ENCODE results near the gene NT5C. TPM values are rescaled to one million over a fixed set of nuclear protein-coding genes. Genes with fewer than 3 reads are reported as not detected.
A peak's percentile ranks its signal among the peaks of the same experiment; 100 is the strongest.

NT5C gene
- total RNA-seq, 4 donors from 2014 or later, result 162 to 247 (median 208) TPM

DNA sequence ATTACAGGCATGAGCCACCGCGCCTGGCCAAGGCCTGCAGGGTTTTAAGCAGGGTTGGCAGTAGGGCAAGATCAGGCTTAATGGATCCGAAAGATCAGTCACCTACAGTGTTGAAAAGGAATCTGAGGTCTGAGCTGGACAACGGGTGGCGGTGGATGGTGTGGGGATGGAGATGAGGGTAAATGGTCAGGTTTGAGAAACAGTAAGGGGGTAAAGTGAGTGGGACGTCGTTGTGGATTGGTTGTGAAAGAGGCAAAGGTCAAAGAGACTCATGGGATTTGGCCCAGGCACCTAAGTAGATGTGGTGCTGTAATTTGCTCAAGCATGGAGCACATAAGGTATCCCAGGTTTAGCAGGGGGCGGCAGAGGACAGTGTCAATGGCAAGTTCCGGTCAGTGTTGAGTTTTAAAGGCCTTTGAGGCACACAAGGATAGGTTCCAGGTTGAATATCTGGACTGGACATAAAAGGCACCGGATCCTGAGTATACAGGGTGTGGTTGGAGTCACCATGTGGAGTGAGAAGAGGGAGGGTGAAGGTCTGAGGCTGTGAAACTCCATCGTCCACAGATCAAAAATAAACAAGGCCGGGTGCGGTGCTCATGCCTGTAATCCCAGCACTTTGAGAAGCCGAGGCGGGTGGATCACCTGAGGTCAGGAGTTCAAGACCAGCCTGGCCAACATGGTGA is 44.9 kb downstream of the NT5C start:
- in situ Hi-C loops (cut with MboI; ENCODE audit: low pct_ligation_motif_present in 1 of 4, low pct_unique_long_range_greater_than_20kb in 1 of 4, low sequenced_read_pairs in 3 of 4), result no loop called here
- Histone ChIP-seq H3K9me3 (no peaks in the 10 kb centered on the region), H3K36me3 (no peaks in the 10 kb centered on the region), H3K4me3 (peak overlapping the region in 1 of 4 donors; percentile 64), H3K27ac (peak overlapping the region; percentile 96 to 98 (median 96)), H3K4me1 (peaks cover 30 to 64% (median 40%) of the 10 kb centered on the region in 4 donors), H3K27me3 (no peaks in the 10 kb centered on the region)
- intact Hi-C loops (cut with DNase I; ENCODE audit: low total_unique reads), result no loop called here
- WGBS, 2 donors (ENCODE audit: low coverage in 1 of 2), result 65 to 70% methylated on average over 13 to 15 of the region's 15 CpGs
- DNase-seq, result peak; percentile 66
- TF ChIP-seq POLR2A (IDR thresholded peaks at IDR 0.05) (no peak), CTCF (IDR thresholded peaks at IDR 0.05) (no peak), POLR2AphosphoS5 (IDR thresholded peaks at IDR 0.05) (peak in 1 of 3 donors; percentile 5)

DNA sequence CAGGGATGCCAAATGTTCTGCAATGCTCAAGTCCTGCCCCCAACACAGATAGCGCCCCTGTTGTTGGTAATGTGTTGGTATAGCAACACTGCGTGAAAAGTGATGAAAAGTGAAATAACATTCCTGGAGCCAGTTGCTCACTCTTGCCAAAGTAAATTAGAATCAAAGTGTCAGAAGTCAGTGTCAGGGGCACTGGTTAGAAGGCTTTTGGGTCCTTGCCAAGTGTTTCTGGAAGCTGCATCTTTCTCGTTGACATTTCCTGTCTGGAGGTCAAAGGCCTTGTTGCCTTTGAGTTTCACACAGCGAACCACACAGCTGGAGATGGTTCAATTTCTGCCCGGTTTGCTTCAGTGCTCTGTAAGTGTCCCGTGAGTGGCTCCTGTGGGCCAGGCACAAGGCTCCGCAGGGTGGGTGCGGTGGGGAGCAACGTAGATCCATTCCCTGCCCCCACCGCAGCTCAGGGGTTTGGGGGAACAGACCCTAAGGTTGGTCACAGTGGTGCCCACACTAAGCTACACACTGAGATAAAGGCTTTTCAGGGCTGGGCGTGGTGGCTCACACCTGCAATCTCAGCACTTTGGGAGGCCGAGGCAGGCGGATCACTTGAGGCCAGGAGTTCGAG is 47.4 kb downstream of the NT5C start:
- DNase-seq, result no peak
- WGBS, 2 donors (ENCODE audit: low coverage in 1 of 2), result 66 to 72% methylated on average over 5 to 14 of the region's 14 CpGs
- in situ Hi-C loops (cut with MboI; ENCODE audit: low pct_ligation_motif_present in 1 of 4, low pct_unique_long_range_greater_than_20kb in 1 of 4, low sequenced_read_pairs in 3 of 4) (no loop called here), intact Hi-C loops (cut with DNase I; ENCODE audit: low total_unique reads) (no loop called here)
- H3K36me3 ChIP-seq, result no peaks in the 10 kb centered on the region
- H3K4me1 ChIP-seq, result peaks cover 25 to 50% (median 33%) of the 10 kb centered on the region in 4 donors
- H3K4me3 ChIP-seq, result no peak overlapping the region
- H3K9me3 ChIP-seq, result no peaks in the 10 kb centered on the region
- H3K27ac ChIP-seq, result peak overlapping the region in 1 of 4 donors; percentile 8
- no peaks in the 10 kb centered on the region for H3K27me3 ChIP-seq
- TF ChIP-seq POLR2A (IDR thresholded peaks at IDR 0.05) (no peak), CTCF (IDR thresholded peaks at IDR 0.05) (no peak), EP300 (IDR thresholded peaks at IDR 0.05; ENCODE audit: low read depth) (no peak), POLR2AphosphoS5 (IDR thresholded peaks at IDR 0.05) (no peak)

GRCh38 chr17:75082683-75083082 is 48.9 kb downstream of the NT5C start:
- Histone ChIP-seq H3K4me3 (no peak overlapping the region), H3K27me3 (no peaks in the 10 kb centered on the region), H3K27ac (no peak overlapping the region), H3K9me3 (no peaks in the 10 kb centered on the region), H3K36me3 (no peaks in the 10 kb centered on the region), H3K4me1 (peaks cover 24 to 52% (median 34%) of the 10 kb centered on the region in 4 donors)
- TF ChIP-seq EP300 (IDR thresholded peaks at IDR 0.05; ENCODE audit: low read depth) (no peak), POLR2AphosphoS5 (IDR thresholded peaks at IDR 0.05) (no peak), POLR2A (IDR thresholded peaks at IDR 0.05) (no peak), CTCF (IDR thresholded peaks at IDR 0.05) (no peak)
- intact Hi-C loops (cut with DNase I; ENCODE audit: low total_unique reads), result no loop called here
- no peak for DNase-seq
- in situ Hi-C loops (cut with MboI; ENCODE audit: low pct_ligation_motif_present in 1 of 4, low pct_unique_long_range_greater_than_20kb in 1 of 4, low sequenced_read_pairs in 3 of 4), result no loop called here
- 69 to 86% methylated on average over 6 of the region's 6 CpGs for WGBS, 2 donors (ENCODE audit: low coverage in 1 of 2)

GRCh38 chr17:75081611-75082540 is 49.7 kb downstream of the NT5C start:
- intact Hi-C loops (cut with DNase I; ENCODE audit: low total_unique reads), result no loop called here
- Histone ChIP-seq H3K27me3 (no peaks in the 10 kb centered on the region), H3K9me3 (no peaks in the 10 kb centered on the region), H3K27ac (no peak overlapping the region), H3K36me3 (no peaks in the 10 kb centered on the region), H3K4me1 (peaks cover 24 to 54% (median 35%) of the 10 kb centered on the region in 4 donors), H3K4me3 (no peak overlapping the region)
- 80% methylated on average over 3 to 13 of the region's 13 CpGs for WGBS, 2 donors (ENCODE audit: low coverage in 1 of 2)
- TF ChIP-seq POLR2AphosphoS5 (IDR thresholded peaks at IDR 0.05), result no peak
- TF ChIP-seq POLR2A (IDR thresholded peaks at IDR 0.05), result no peak
- TF ChIP-seq CTCF (IDR thresholded peaks at IDR 0.05), result no peak
- no peak for TF ChIP-seq EP300 (IDR thresholded peaks at IDR 0.05; ENCODE audit: low read depth)
- in situ Hi-C loops (cut with MboI; ENCODE audit: low pct_ligation_motif_present in 1 of 4, low pct_unique_long_range_greater_than_20kb in 1 of 4, low sequenced_read_pairs in 3 of 4), result no loop called here
- no peak for DNase-seq

Measured in transverse colon (tissue), 4 donors.